ENCODE data around the gene TXNRD1.

DNA sequence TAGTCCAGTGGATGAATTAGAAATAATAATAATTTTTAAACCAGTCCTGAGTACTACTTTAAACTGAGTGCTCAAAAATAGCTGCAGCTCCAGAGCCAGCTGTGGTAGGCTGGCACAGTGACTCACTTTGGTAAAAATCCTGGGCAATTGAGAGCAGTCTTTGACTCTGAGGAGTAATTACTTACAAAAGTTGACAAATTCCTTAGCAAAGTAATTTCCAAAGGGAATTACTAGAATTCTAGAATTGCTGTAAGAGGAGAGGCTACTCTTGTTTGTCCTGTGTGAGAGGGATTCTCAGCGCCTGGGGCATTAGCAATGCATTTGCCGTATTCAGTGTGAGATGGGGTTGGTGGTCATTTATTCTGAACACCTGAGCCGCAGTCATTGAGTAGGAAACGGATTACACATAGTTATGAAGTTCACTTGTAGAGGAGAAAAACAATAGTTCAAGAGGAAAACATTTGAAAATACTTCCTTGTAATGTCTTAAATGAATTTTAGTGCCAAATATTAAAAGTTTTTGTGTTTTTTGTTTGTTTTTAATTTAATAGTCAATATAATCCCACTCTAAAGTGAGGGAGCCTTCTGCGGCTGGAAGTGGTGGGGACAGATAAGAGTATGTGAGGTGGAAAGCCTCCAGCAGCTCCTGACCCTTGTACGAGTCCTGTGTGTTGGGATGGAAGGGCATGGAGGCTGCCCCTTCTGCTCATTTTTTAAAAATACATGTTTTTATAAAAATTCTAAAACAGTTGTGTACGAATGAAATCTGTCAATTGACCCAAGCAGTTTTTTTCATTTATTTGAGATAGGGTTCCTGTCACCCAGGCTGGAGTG is 129.9 kb downstream of the TXNRD1 start:
- TF ChIP-seq, protein P1, sequence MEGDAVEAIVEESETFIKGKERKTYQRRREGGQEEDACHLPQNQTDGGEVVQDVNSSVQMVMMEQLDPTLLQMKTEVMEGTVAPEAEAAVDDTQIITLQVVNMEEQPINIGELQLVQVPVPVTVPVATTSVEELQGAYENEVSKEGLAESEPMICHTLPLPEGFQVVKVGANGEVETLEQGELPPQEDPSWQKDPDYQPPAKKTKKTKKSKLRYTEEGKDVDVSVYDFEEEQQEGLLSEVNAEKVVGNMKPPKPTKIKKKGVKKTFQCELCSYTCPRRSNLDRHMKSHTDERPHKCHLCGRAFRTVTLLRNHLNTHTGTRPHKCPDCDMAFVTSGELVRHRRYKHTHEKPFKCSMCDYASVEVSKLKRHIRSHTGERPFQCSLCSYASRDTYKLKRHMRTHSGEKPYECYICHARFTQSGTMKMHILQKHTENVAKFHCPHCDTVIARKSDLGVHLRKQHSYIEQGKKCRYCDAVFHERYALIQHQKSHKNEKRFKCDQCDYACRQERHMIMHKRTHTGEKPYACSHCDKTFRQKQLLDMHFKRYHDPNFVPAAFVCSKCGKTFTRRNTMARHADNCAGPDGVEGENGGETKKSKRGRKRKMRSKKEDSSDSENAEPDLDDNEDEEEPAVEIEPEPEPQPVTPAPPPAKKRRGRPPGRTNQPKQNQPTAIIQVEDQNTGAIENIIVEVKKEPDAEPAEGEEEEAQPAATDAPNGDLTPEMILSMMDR (IDR thresholded peaks at IDR 0.05) = no peak
- no peak for TF ChIP-seq POLR2A (IDR thresholded peaks at IDR 0.05)

Data from uterus (tissue), 2 donors.